ENCODE measurements around the gene KDM4E. TPM values are rescaled to one million over a fixed set of nuclear protein-coding genes. Genes with fewer than 3 reads are reported as not detected.

Gene KDM4E
- total and polyA plus RNA-seq, 4 donors: not detected

- no peak for TF ChIP-seq ATF3 (IDR thresholded peaks at IDR 0.05)
- no peak for TF ChIP-seq HNF4A (conservative IDR thresholded peaks at IDR 0.05)
- no peak for TF ChIP-seq FOXA2 (IDR thresholded peaks at IDR 0.05)
- TF ChIP-seq TAF1 (conservative IDR thresholded peaks at IDR 0.05): no peak
- TF ChIP-seq RAD21 (IDR thresholded peaks at IDR 0.05): no peak
- TF ChIP-seq FOXA1 (IDR thresholded peaks at IDR 0.05): no peak
Observed at GRCh38 chr11:95059046-95059445, 34.0 kb downstream of the KDM4E start (continued).

- Histone ChIP-seq H3K4me1 (ENCODE audit: control insufficient read depth in 4 of 4, insufficient read depth in 4 of 4, low read length in 3 of 4) (peaks cover 0 to 18% (median 13%) of the 10 kb centered on the region in 4 donors), H3K27me3 (ENCODE audit: control insufficient read depth in 4 of 4, insufficient read depth in 4 of 4, low read length in 3 of 4) (no peaks in the 10 kb centered on the region), H3K36me3 (ENCODE audit: control insufficient read depth in 4 of 4, insufficient read depth in 3 of 4, low read depth in 1 of 4, low read length in 3 of 4) (peaks cover 0 to 2% (median 0%) of the 10 kb centered on the region in 4 donors), H3K4me3 (ENCODE audit: low read depth in 1 of 3, low read length in 3 of 3) (no peak overlapping the region), H3K27ac (ENCODE audit: low read depth in 1 of 2, low read length in 2 of 2) (no peak overlapping the region), H3K9me3 (ENCODE audit: control insufficient read depth in 4 of 4, low read length in 3 of 4) (no peaks in the 10 kb centered on the region), H3K9ac (ENCODE audit: low read depth in 1 of 2, low read length in 2 of 2) (no peak overlapping the region)
- no peak for DNase-seq (ENCODE audit: low spot score)
- TF ChIP-seq FOXA2 (IDR thresholded peaks at IDR 0.05) (no peak), REST (IDR thresholded peaks at IDR 0.05) (no peak), SP1 (IDR thresholded peaks at IDR 0.05) (no peak), CTCF (IDR thresholded peaks at IDR 0.05; ENCODE audit: low read depth, low read length, missing input control) (no peak)
- WGBS: 99% methylated on average over 1 of the region's 1 CpG
Observed at GRCh38 chr11:95065336-95065735, 40.3 kb downstream of the KDM4E start.

GRCh38 chr11:95066716-95067038 is 41.6 kb downstream of the KDM4E start, which contains the start of gene SRSF8:
Gene SRSF8 (plus strand): TSS chr11:95066919. CDS start chr11:95067227, 308 bp downstream.
- WGBS: 0% methylated on average over 4 of the region's 4 CpGs
- peak within 1 kb of the TSS; percentile 95 to 97 for H3K27ac ChIP-seq (ENCODE audit: low read depth in 1 of 2, low read length in 2 of 2)
- no peak for DNase-seq (ENCODE audit: low spot score)
- H3K9ac ChIP-seq (ENCODE audit: low read depth in 1 of 2, low read length in 2 of 2): peak within 1 kb of the TSS; percentile 95 to 96
- H3K36me3 ChIP-seq (ENCODE audit: control insufficient read depth in 4 of 4, insufficient read depth in 3 of 4, low read depth in 1 of 4, low read length in 3 of 4): peaks cover 0 to 2% (median 0%) of the 10 kb centered on the region in 4 donors
- peak within 1 kb of the TSS; percentile 91 to 98 (median 94) for H3K4me3 ChIP-seq (ENCODE audit: low read depth in 1 of 3, low read length in 3 of 3)
- no peaks in the 10 kb centered on the region for H3K9me3 ChIP-seq (ENCODE audit: control insufficient read depth in 4 of 4, low read length in 3 of 4)
- H3K27me3 ChIP-seq (ENCODE audit: control insufficient read depth in 4 of 4, insufficient read depth in 4 of 4, low read length in 3 of 4): no peaks in the 10 kb centered on the region
- H3K4me1 ChIP-seq (ENCODE audit: control insufficient read depth in 4 of 4, insufficient read depth in 4 of 4, low read length in 3 of 4): peaks cover 0 to 18% (median 13%) of the 10 kb centered on the region in 4 donors
- TF ChIP-seq SP1 (IDR thresholded peaks at IDR 0.05) (peak; percentile 38), HNF4A (conservative IDR thresholded peaks at IDR 0.05) (peak; percentile 21 to 46), HNF4G (IDR thresholded peaks at IDR 0.05) (no peak), RXRA (IDR thresholded peaks at IDR 0.05) (peak in 1 of 2 donors; percentile 7)
